GM19193 (cell line): Measurements from ENCODE around the gene C17orf67.

ENCODE experiments used
- POLR2A ChIP-seq: IDR thresholded peaks from 4 replicates; pipeline ENCODE4 v1.6.1; 2011; ENCODE audit not compliant: insufficient read depth, insufficient read length; ENCODE audit errors: extremely low read depth

C17orf67 gene, protein sequence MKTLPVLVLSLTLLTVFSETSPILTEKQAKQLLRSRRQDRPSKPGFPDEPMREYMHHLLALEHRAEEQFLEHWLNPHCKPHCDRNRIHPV

DNA sequence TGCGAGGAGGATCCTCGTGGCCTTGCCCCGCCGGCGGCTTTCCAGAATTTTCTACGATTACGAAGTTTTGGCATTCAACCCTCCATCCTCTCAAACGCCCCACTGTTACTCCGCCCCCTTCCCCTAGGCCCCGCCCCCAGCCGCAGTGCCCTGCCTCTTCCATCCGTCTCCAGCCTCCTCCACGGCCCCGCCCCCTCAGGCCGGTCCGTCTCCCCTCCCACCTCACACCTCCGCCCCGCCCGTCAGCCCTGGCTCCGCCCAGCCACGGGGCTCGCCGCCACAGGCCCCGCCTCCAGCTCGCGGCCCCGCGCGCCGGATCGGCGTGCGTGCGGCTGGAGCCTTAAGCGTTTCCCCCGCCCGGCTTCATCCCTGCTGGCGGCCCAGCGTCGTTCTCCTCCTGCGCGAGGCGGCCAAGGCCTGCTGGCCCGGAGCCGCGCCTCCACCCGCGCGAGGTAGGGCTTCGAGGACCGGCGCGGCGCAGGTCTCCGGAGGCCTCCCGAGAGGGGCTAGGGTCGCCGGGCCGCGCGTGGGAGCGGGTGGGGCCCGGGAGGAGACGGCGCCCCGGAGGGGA lies at the start of gene C17orf67, which contains the start of gene DGKE:
C17orf67 (minus strand) TSS at position 112 of the 571 bp plus-strand sequence. CDS start 18,110 bp downstream, outside the sequence.
DGKE (plus strand) TSS at position 343 of the 571 bp plus-strand sequence. CDS start 645 bp downstream, outside the sequence.
- TF ChIP-seq POLR2A, result peak; percentile 64

DNA sequence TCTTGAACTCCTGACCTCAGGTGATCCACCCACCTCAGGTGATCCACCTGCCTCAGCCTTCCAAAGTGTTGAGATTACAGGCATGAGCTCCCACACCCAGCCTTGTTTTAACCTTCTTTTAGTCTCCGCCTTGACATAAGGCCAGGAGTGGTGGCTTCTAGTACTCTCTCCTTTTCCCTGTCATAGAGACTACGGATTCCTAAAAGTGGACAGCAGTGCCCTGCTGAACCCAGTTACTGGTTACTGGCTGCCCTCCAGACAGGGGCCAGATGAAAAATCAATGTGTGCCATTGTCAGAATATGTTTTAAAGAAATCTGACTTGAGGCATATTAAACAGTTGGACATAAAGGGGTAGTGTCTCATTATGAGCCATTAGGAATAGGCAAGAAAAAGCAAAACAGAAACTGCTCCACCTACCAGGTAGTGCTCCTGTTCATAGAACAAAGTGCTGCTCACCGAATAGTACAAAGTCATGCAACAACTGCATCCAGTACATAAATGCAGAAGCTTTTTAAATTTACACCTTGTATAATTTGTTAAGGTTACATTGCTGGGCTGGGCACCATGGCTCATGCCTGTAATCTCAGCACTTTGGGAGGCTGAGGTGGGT lies 48.1 kb upstream of the C17orf67 start:
- no peak for TF ChIP-seq POLR2A

DNA sequence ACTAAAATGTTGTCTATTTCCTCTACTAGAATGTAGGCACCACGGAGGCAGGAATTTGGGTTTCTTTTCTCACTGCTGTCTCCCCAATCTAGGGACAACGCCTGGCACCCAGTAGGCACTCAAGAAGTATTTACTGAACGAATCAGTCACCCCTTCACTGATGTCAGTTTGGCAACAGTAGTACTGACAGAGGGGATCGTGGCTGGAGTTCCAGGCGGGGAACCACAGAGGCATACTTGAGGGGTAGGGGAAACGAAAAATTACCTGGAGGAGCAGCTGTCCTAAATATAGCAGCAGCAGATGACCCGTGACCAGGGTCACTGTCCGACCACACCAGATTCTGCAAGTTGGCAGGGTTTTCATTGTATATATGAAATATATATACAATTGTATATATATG lies 46.9 kb upstream of the C17orf67 start:
- no peak for TF ChIP-seq POLR2A

DNA sequence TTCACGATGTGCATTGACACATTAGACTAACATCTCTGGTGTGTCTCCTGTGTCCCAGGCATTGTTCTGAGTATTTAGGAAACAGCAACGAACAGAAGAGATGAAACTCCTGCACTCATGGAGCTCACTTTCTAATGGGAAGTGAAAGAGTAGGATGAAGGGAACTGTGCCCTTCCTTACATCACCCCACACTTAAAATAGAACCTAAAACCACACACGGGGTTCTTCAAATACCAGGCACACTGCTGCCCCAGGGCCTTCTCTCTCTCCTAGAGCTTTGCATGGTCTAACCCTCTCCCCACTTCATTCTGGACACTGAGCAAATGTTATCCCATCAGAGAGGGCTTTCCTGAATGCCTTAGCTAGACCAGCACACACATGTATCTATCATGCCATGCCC lies 46.4 kb upstream of the C17orf67 start:
- no peak for TF ChIP-seq POLR2A

DNA sequence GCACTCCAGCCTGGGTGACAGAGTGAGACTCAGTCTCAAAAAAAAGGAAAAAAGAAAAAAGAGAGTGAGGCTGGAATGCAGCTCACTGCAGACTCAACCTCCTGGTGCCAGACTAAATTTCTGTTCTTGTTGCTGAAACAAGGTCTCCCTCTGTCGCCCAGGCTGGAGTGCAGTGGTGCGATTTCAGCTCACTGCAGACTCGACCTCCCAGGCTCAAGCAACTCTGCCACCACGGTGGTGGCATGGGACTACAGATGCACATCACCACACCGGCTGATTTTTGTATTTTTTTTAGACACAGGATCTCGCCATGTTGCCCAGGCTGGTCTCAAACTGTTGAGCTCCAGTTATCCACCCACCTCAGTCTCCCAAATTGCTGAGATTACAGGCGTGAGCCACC lies 45.6 kb upstream of the C17orf67 start:
- TF ChIP-seq POLR2A, result no peak

DNA sequence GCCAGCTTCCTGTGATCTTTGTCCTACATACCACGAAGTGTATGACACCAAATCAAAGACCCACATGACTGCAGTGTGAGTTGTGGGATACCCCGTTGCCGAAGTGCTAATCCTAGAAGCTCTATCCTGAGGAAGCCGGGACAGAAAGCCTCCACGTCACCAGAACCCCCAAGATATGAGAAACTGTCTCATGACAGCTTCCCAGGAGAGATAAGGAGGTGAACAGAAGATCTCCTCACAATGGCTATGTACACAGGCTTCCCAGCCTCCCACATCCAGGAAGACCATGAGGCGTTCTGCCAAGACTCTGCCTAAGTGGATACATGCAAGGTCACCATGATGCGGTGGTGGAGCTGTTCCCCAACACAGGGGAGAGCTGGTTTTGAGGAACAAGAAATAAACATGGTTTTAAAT lies 43.1 kb upstream of the C17orf67 start:
- TF ChIP-seq POLR2A, result no peak

DNA sequence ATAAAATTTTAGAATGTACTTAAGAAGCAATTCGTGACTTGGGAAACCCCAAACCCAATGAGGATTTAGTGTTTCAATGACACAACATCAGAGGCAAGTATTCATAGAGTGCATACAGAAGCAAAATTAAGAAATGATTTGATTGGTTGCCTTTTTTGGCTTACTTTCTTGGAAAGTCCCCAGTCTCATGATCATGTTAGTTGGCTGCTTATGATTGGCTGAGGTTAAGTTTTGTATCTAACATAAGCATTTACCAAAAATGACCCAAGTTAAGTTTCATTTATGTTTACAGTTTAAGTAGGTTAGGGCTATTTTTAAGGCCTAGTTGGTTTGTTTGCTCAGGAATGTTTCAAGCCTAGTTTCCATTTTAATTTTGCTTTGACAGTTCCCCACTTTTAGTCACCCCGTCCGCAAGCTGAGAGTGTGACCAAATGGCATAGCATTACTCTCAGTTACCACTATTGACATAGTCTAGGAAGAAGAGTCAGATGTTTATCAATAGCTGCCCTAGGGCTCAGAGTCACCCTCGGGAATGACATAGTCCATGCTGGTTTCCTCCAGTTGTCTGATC lies 36.4 kb upstream of the C17orf67 start:
- TF ChIP-seq POLR2A, result no peak

DNA sequence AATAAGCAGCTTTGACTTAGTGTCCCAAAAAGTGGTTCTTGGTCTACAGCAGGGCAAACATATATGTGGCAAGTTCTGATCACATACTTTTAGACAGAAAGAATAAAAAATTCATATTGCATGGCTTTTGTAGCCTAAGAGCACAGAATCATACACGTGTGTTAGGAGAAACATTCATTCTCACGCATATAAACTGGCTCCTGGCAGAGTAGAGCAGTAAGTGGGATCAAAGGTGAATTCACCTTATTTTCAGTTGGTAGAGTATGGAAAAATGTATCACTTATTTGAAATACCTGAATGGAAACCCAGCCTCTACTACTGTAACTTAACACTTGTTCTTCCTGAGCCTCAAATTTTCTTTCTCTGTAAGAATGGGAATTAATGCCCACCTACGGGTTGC lies 35.0 kb upstream of the C17orf67 start:
- TF ChIP-seq POLR2A, result no peak

DNA sequence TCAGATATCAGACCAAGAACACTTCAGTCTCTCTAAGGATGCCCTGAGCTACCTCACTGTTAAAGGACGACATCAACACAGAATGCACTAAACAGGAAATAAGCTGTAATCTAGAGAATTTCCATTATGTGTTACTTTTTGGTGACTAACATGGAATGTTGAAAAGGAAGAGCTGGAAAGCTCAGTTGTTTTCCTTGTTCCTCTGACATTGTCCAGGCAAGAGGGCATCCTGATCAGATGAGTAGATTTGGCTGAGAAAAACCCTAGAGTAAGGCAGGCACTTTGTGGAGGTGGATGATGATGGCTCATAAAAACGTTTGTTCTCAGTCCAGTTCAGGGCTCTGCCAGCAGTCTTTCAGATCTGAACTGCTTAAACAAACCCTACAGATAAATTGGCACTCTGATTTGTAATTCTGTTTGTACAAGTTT lies 34.2 kb upstream of the C17orf67 start:
- TF ChIP-seq POLR2A, result no peak

DNA sequence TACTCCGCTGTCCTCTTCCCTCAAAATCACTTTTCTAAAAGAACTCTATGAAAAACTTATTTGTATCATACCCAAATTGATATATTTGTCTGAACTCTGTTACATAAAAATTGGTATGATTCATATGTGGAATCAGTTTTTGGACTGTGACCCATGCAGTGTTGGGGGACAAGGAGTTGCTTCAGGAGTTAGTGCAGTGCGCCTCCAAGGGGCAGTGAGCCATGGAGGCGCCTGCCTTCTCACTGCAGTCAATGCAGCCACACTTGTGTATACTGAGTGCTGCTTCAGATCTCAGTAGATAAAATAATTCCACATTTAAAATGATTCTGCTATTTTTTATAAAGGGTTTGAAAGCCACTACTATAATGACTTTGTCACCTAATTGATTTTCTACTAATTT lies 32.8 kb upstream of the C17orf67 start:
- TF ChIP-seq POLR2A, result no peak

DNA sequence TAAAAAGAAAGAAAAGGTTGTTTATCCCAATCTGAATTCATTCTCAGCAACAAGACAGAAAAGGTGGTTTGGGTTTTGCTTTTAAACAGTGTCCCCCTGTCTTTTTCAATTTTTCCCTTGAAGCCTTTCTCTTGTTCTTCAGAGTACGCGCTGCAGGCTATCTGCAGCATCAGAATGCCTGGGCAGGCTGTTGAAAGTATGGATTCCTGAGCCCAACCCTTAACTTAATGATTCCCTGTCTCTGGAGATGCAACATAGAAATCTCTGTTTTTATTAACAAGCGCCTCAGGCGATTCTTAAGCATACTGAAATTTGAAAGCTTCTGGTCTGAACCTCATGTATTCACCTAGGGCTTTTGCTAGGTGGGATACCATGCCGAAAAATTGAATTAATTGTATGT lies 32.4 kb upstream of the C17orf67 start:
- no peak for TF ChIP-seq POLR2A

DNA sequence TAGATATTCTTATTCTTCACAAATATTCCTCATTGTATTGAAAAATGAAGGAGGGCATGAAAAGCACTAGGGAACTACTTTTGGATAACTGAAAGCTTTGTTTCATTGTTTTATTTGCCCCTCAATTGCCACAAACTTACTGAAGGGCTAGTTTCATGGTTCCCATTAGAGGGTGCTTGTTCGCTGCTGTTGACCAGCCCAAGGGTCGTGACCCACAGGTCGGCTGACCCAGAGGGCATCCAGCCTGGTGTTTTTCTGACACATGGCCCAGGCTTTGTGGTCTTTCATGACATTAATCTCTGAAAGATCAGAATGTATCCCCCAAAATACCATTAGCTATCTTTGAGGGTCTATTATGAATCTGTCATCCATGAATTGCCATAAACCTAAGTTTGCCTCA lies 30.3 kb upstream of the C17orf67 start:
- TF ChIP-seq POLR2A, result no peak

DNA sequence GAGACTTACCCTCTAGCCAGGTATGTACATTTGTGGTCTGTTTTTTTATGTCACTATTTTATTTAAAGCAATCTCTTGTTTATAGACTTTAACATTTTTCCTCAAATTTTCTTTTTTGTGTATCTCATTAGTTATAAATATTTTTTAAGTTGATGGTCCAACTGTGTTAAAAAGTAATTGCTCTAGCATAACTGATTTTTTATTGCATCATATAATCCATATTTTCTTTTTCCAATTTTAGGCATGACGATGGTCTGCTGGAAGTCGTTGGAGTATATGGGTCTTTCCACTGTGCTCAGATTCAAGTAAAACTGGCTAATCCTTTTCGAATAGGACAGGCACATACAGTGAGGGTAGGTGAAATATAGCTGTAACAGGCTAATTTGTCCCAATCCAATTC lies 28.2 kb upstream of the C17orf67 start:
- TF ChIP-seq POLR2A, result no peak

DNA sequence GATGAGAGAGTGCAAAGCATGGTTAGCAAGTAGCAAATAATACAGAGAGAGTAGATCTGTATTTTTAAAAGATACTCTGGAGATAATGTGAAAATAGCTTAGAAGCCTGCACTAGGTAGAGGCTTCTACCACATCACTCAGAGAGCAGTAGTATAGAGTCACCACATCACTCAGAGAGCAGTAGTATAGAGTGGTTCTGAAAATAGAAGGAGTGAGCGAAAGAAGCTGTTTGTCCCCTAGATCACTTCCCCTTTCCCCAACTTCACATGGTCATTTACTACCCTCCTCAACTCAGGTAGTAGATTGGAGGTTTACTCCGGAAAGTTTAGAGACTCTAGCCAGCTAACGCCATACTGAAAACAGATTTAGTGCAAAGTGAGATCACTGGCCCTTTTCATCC lies 17.3 kb upstream of the C17orf67 start:
- TF ChIP-seq POLR2A, result no peak

DNA sequence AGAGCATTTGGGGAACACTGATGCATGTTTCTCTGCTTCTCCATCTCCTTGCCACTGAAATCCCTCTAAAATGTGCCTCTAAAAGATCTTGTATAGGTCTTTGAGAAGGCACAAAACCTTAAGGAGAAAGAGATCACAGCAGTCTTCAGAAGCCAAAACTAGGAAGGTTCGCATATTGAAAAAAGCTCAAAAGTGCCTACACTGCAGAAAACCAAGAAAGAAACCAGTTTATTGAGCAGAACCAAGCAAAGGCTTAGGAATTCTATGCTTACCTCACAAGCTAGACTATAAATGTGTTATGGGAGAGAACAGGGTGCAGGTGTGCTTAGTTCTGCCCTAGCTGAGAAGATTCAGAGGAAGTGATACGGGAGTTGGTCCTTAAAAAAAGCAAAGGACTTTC lies 16.9 kb upstream of the C17orf67 start:
- TF ChIP-seq POLR2A, result no peak

DNA sequence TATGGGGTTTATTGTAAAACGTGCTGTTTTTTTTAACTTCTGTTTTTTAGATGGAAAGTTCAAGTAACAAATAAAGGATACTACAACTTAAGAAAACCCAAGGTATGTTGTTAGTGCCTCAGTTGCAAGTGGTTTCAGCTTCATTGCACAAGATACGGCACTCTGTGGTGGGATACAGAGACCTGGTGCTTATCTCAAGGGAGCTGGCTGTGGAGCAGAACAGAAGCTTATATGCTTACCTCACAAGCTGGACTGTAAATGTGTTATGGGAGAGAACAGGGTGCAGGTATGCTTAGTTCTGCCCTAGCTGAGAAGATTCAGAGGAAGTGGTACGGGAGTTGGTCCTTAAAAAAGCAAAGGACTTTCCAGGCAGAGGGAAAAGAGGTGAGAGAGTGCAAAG lies 15.4 kb upstream of the C17orf67 start:
- no peak for TF ChIP-seq POLR2A
